ENCODE results near the gene ANKMY1.
A peak's percentile ranks its signal among the peaks of the same experiment; 100 is the strongest.
"Not testable (repeated sequence)": the region's sequence is repeated elsewhere in the genome, so short reads cannot be mapped to it uniquely, and the experiment has no call there.

The ANKMY1 gene

DNA sequence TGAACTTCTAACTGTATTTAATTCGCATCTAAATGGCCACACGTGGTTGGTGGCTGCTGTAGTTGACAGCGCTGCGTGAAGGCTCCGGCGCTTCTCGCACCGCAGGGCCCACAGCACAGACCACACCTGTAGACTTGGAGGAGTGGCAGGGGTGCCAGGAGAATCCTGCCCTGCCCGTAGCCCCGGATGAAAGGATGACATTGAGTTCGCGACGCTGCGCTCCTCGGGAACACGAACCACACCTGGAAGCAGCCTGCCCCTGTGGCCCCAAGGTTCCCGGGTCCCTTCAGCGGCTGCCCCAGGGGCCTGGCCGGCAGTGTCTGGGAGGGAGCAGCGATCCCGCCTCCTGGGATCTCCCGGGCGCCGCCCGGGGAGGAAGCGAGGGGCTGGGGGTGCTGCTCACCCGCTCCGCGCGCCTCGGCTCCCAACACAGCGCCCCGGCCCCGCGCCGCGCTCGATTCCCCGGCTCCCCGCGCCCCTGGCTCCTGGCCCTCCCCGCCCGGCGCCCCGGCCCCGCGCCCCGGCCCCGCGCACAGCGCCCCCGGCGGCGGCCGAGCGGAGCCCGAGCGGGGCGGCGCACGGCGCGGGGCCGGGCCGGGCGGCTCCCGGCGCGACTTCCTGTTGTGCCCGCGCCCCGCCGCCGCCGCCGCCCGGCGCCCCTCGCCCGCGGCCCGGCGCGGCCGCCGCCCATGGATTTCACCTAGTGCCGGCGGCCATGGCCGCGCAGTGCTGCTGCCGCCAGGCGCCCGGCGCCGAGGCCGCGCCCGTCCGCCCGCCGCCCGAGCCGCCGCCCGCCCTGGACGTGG, 10.3 kb upstream of the ANKMY1 start, which contains the start of gene RNPEPL1:
Gene RNPEPL1, plus strand, starts transcription at position 613 of the 806 bp plus-strand sequence. Its CDS starts 103 bp downstream, at position 716.
- peak; percentile 56 for DNase-seq

DNA sequence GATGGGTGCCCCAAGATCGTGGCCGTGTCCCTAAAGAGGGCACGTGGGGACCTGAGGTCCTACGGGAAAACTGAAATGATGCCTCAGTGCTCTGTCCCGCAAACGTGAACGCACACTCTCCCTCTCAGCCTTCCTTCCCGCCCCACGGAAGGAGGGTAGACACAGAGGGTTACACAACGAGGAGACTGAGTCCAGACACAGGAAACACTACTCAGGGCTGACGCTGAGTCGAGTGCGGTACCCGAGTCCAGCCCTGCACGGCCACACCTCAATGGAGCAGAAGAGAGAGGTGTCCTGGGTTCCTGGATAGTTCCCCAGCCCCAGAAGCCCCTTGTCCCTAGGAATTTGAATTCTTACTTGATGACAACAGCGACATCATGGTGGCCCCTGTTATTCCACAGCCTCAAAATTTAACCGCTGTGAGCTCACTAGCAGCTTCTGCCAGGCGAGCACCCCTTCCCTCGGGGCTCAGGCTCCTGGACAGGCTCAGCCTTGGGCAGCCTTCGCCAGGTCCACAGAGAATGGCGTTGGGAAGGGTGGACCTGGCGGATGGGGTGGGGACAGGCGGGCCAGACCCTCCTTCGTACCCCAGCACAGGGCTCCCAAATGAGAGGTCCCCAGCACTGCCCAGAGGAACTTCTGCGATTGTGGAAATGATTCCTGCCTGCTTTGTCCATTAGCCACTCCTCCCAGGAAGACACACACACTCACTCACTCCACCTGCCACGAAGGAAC, 9.5 kb upstream of the ANKMY1 start:
- DNase-seq, result peak; percentile 29

DNA sequence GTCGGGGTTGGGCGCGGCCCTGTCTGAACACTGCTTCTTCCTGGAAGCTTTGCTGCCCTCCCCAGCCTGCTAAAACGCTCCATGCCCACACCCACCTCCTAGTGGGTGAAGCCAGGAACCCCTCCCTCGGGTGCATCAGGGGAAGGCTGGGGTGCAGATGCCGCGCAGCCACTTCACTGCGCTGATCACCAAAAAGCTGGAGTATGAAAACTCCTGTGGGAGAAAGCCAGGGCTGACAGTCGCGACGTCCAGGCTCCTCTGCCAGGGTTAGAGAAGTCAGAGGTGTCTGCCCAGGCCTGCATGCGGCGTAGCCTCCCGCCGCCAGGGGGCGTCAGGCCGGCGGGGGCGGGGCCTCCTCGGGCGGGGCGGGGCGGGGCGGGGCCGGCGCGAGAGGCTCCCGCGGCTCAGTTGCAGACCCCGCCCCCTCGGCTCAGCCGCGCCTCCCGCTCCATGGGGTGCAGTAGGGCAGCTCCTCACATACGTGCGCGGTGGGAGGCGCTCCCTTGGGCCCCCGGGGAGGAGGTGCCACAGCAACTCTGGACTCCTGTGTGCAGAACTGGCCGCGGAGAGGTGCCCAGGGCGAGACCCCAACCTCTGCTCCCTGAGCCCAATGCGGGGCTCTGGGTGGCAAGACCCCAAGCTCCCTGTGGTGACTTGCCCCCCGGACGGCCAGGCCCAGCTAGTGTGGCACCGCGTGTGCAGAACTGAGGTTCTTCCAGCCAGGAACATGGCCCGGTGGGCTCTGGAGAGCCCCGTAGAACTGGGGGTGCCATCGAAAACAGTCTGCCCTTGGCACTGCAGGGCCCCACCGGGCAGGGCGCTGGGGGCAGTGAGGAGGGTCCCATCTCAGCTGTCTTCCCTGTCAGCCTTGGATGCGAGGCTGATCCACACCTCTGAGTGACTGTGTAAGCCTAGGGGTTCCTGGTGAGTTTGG, 8.7 kb upstream of the ANKMY1 start:
- peak; percentile 96 for DNase-seq

DNA sequence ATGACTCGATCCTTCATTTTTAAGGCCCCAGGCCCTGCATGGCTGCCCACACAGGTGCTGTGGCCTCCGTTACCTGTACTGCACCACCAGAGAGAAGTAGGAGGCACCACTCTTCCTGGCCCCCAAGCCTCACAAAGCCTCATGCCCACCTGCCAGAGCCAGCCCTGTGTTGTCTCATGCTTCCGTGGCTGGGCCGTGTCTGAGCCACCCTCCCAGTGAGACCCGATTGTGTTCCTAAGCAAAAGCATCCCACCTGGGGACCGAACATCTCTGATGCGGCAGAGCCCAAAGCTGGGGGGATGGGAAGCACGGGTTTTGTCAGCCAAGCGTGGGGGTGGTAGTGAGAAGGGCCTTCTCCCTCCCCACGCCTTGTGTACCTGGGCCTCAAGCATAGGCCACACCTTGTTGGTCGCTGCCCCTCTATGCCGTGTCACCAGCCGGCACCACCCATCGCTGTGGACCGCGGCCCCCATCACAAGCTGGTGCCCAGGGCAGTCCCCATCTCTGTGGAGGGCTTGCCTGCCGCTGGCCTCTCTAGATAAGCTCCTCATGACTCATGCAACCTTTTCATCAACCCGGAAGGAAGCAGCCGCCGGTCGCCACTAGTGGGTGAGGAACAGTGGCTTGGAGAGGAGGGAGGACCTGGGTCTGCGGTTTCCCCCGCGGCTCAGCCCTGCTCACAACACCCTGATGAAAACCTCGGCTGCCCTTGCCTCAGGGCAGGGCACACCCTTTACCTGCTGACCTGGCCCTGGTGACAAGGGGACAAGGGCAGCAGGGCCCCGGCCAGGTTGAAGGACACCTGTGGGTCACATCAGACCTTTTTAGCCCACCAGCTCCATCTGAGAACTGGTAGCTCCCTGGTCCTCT, 7.8 kb upstream of the ANKMY1 start:
- DNase-seq, result peak; percentile 92

DNA sequence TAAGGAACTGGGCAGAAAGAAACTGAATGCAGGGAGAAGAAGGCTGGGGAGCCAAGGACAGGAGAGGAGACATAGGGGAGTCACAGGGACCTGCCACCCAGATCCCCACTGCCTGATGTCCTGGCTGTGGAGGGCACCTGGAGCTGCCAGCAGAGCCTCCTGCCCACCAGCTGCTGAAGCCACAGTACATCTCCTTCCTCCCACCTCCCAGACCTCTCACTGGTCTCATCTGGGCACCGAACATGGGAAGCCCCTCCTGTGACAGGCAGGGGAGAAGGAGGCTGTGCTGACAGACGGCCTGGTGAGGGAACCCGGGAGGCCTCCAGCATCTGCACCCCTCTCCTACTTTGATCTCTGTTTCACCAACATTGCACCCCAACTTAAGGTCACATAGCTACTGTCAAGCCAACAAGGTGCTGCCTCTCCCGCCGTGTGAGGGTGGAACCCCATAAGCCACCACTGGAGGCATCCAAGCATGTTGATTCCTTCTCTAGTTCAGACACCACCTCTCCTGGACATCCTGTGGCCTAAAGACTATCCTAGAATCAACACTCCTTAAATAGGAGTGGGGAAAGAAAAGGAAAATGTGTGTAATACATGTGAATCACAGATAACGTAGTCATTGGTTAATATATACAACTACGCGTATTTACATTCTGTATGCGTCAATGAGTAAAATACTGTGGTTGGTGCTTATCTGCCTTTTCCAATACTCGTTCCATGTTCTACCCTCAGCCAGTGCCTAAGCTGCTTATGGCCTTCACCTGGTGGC, 7.0 kb upstream of the ANKMY1 start:
- DNase-seq, result peak; percentile 48

DNA sequence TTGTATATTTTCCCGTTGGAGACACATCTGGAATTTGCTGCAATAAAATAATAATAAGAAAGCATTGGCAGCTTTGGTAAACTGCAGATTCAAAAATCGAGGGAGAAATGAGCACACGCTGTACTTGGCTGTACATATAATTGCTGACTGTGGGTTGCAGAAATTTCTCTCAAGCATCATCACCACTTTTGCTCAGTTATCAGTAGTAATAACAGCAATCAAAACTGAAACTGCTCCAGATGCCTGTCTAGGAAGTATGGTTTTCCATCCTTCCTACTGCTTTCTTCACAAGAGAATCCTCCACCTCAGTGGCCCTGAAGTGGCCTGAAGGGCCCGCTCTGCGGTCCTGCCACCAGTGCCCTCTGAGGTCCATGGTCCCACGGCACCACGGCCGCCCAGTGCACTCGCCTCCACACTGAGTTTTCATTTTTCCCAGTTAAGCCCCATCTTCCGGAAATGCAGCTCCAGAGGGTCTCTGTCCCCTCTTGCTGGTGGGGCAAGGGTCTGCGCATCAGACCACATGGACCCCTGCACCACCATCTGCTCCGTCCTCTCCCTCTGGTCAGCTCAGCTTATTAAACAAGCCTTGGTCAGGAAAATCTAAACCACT, 6.3 kb upstream of the ANKMY1 start:
- DNase-seq, result no peak

DNA sequence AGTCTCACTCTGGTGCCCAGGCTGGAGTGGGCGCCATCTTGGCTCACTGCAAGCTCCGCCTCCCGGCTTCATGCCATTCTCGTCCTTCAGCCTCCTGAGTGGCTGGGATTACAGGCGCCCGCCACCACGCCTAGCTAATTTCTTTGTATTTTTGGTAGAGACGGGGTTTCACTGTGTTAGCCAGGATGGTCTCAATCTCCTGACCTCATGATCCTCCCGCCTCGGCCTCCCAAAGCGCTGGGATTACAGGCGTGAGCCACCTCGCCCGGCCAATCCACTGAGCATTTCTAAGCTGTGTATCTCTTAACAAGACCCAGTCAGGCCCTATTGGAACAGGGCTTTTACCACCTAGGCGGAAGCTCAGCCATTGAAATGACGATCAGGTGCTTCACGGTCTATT, 5.4 kb upstream of the ANKMY1 start:
- DNase-seq, result not testable (repeated sequence)

DNA sequence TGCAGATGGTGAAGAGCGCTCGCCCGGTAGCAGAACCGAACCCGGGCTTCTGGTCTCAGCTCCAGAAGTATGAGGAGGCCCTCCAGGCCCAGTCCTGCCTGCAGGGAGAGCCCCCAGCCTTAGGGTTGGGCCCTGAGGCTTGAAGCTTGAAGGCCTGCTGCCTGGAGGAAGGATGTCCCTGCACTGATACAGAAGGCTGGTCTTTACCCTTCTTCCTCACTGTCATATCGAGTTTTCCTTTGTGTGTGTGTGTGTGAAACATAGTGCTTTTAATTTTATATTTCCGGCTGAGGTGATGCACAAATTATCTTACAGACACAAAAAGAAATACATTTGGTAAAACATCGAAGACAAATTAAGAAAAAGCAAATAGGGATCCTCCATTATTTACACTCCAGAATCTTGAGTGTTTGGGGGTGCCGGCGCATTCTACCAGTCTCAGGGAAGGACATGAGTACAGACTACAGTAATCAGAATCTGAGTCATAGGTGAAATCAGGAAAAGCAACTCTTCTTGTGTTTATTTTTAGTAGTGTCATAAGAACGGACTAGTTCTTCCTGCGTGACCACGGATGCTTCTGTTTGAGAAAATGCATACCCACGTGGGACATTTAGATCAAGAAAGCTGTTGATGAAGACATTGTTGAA, 3.7 kb upstream of the ANKMY1 start:
- no peak for DNase-seq

DNA sequence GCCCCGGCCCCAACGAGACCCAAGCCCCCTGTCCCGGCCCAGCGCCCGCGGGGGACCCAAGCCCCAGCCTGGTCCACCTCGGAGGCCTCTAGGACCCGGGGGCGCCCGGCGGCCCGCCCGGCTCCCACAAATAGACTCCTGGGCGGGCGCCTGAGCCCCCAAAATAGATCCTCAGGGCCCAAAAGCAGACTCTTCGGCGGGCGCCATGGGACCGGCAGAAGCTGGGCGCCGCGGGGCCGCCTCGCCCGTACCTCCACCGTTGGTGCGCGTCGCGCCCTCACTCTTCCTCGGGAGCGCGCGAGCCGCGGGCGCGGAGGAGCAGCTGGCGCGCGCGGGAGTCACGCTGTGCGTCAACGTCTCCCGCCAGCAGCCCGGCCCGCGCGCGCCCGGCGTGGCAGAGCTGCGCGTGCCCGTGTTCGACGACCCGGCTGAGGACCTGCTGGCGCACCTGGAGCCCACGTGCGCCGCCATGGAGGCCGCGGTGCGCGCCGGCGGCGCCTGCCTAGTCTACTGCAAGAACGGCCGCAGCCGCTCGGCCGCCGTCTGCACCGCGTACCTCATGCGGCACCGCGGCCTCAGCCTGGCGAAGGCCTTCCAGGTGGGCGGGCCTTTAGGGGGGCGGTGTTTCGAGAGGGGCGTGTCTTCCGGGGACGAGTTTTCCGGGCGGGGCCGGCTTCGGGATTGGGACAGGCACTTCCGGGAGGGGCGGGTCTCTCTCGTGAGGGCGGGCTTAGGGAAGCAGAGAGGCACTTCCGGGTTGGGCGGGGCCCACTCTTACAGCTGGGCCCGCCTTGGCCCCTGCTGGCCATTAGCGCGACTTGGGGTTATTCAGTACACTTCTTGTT, 2.9 kb upstream of the ANKMY1 start:
- DNase-seq, result peak; percentile 100

DNA sequence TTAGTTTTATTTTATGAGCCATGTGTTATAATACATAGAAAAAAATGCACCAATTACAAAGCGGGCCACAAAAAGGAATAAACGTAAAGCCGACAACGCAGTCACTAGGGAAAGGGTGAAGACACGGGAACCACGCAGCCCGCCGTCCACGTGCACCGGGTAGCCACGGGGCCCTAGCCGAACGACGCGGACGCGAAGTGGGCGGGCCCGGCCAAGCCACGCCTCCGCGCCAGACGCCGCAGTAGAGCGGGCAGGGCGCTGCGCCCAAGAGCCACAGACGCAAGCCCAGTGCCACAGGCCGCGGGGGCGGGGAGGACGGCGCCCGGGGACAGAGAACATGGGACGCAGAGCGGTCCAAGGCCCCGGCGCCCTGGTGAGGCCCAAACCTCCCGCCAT, 2.3 kb upstream of the ANKMY1 start, which contains the start of gene DUSP28:
Gene DUSP28, plus strand, starts transcription at position 274 of the 396 bp plus-strand sequence. CDS start 328 bp downstream, outside the sequence.
- peak; percentile 92 for DNase-seq

DNA sequence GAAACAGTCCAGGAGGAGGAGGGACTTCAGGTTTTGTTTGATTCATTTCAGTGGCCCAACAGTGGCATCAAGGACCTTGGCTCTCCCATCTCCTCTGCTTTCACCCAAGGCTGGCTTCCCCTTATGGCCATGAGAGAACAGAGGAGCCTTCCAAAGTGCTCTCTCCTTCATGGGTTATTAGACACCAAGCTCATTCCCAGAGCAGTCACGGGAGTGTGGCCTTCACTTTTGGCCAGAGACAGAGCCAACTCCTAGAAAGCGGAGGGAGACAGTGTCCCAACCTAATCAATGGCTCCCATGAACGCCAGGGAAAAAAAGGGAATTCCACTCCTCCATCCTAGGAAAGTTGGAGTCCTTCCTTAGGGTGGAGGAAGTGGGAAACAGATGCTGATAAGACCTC, 1.5 kb upstream of the ANKMY1 start:
- no peak for DNase-seq

DNA sequence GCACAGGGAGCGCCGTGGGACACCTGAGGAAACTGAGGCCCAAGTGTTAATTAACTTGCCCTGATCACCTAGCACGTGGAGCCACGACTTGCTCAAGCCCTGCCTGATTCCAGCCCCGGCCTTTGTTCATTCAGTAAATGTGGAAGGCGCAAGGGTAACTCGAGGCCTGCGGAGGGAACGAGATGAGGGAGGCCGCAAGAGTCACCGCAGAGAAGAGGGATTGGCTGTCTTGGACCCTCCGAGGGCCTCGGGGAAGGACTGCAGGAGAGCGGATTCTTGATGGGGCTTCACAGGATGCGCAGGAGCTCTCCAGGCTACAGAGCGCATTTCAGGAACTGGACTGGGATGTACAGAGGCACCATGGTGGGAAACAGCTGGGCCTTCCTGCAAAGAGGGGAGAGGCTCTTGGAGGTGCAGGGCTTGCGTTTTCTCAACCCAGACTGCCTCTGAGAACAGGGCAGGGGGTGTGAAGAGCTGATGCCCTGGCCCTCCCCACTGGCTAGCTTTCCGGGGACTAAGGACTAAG, 511 bp upstream of the ANKMY1 start:
- no peak for DNase-seq

DNA sequence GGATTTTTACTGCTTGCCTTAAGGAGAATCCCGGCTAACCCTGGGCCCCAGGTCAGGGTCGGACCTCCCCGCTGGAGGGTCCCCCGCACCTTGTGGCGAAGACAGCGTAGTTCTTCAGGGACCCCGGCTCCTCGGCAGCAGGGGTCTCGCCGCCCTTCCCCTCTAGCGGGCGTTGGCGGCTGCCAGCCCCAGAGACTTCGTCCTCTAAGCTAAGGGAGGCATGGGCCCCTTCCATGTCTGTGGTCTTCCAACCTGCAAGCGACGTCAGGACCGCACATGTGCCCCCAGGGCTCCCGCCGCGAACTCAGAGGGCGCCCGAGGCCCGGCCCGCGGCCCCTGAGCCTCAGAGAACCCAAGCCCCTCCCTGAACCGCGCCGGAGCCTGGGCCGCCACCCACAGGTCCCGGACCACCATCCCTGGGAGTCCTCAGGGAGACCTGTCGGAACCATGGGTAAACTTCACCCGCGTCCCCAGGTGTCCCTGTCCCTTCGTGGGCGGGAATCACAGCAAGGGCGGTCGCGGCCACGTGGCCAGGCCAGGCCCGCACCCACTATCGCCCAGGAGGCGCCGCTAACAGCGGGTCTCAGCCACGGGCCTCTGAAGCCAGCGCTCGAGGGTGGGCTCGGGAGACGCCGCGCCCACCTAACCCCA, 562 bp downstream of the ANKMY1 start:
- no peak for DNase-seq

DNA sequence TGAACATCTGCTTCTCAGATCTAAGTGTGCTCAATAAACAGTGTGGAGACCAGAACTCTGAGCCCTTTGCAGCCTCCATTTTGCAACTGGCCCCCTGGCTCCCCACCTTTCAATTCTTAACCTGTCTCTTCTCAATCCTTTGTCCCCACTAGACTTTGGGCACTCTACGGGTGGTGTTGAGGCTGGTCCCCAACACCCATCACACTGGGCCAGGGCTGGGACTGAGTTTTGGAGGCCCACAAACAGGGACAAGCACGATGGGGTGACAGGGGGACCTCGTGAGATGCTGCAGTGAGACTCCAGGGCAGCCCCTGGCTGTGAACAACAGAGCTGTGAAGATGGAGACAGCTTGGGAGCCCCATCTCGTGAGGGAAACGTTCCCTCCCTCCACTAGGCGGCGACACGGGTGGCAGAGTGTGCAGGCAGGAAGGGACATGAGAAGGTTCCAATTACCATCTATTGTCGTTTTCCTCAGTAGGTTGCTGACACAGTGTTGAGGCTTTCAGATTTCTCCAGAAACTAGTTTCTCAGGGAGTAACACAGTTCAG, 1.2 kb downstream of the ANKMY1 start:
- DNase-seq, result peak; percentile 76

DNA sequence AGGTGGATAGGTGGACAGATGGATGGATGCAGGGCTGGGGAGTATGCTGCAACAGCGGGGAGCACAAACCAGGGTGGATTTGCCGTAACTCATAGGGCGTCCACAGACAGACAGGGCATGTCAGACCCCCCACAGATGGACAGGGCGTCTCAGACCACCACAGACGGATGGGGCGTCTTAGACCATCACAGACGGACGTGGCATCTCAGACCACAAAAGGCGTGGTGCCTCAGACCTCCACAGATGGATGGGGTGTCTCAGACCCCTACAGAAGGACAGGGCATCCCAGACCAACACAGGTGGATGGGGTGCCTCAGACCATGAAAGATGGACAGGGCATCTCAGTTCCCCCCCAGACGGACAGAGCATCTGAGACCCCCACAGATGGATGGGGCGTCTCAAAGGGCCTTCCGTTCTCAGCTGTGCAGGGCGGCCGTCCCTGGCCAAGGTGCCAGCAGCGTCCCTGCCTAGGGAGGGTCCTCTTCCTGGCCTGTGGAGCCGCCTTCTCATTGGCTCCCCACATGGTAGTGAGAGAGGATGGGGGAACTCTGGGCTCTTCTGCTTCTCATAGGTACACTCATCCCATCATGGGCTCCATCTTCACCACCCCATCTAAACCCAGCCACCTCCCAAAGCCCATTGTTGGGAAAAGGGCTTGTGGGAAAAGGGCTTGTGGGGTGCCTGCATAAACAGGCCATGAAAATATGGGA, 2.1 kb downstream of the ANKMY1 start:
- no peak for DNase-seq

DNA sequence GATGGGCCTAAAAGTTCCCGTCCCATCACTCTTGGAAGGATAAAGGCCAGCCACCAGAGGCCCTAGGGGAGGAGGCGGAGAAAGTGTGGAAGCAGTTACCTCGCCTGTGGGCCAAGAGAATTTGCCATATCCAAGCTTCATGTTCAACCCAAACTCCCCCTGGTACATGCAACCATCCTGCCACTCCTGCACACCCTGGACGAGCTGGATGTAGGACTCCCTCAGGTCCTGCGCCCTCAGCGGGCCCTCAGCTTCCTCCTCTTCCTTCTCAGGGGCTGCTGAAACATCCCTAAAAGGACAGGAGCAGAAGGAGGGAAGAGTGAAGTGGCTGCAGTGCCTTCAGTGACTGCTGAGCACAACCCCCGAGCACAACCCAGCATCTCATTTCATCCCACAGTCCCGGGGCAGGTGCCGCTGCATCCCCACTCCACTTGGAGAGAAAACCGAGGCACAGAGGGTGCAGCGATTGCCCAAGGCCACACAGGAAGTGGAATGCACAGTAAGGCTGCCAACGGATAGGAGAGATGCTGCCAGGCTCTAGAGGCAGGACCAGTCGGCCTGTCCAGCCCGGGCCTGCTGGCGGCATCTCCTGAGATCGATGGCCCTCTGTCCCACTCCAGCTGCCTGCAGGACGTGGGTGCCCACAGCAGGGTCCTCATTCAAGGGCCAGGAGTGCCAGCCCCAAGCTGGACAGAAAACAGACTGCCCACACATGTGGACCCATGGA, 2.9 kb downstream of the ANKMY1 start:
- DNase-seq, result no peak

Data from activated naive CD4-positive, alpha-beta T cell treated with Interleukin-2 at 50 U/mL for 16 hours (primary cell).